Measurements from ENCODE around the gene PDXP.

PDXP gene

GRCh38 chr22:37697538-37697835 is 39.0 kb downstream of the PDXP start:
- no peak for DNase-seq (ENCODE audit: low read depth)

DNA sequence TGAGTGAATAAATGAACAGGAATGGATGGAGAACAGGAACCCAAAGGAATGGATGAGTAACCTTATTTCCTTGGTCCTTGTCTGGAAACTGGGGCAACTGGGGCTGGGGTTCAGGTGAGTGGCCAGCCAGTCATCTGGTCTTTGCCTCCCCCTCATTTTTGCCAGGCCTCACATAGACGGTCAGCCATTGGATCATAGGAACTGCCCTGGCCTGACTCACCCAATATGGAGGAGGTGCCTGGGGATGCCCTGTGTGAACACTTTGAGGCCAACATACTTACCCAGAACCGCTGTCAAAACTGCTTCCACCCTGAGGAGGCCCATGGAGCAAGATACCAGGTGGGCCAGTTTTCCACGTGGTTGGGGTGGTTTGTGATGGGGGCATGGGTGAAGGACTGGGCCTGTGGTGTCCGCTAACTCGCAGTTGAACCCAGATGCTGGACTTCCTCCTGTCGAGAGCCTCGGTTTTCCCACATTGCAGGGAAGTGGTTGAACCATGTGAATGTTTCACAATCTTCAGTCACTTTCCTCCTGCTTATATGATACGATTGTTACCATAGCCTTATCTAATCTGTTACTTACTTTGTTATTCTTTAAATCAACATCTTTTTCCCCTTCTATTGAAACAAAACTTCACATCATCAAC is 42.7 kb downstream of the PDXP start:
- DNase-seq (ENCODE audit: low read depth) = no peak

GRCh38 chr22:37703906-37704305 is 45.4 kb downstream of the PDXP start:
- no peak for DNase-seq (ENCODE audit: low read depth)

- DNase-seq (ENCODE audit: low read depth) = no peak
Measured at GRCh38 chr22:37704645-37705044, 46.1 kb downstream of the PDXP start.

- no peak for DNase-seq (ENCODE audit: low read depth)
Measured at GRCh38 chr22:37705205-37705604, 46.7 kb downstream of the PDXP start.

DNA sequence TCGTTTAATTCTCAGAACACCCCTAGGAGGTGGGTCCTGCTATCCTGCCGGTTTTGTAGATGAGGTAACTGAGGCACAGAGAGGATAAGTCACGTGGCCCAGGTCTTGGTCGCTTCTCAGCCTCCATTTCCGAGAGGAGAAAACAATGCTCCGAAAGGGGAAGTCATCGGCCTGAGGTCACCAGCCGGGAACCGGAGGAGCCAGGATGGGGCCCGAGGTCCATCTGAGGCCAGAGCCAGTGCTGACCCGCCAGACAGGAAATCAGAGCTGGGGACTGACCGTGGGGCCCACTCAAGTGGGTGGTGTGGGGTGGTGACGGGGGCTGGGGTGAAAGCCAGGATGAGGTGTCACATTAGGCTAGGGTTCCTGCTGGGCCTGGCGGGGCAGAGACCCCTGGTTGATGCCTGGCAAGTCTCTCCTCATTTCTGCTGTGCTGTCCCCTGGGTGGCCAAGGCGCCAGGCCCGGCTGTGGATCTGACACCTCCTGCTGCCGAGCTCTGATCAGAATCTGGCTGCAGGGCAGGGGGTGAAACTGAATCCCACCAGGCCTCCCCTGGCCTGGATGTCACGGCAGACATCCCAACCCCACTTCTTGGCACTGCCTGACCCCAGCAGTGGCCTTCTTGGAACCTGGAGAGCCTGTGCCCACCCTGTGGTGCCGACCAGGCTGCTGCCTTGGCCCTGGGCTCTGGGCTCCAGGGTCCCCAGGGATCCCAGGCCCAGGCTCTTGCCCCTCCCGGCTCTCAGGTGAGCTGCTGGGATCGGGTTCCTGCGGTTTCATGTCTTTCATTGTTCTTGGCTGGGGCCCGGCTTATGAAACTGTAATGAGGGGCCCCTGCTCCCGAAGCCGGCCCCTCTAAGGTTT is 50.3 kb downstream of the PDXP start:
- DNase-seq (ENCODE audit: low read depth) = no peak

GRCh38 chr22:37709445-37709765 is 50.9 kb downstream of the PDXP start:
- no peak for DNase-seq (ENCODE audit: low read depth)

- DNase-seq (ENCODE audit: low read depth) = no peak
Measured at GRCh38 chr22:37710675-37711074, 52.2 kb downstream of the PDXP start.

DNA sequence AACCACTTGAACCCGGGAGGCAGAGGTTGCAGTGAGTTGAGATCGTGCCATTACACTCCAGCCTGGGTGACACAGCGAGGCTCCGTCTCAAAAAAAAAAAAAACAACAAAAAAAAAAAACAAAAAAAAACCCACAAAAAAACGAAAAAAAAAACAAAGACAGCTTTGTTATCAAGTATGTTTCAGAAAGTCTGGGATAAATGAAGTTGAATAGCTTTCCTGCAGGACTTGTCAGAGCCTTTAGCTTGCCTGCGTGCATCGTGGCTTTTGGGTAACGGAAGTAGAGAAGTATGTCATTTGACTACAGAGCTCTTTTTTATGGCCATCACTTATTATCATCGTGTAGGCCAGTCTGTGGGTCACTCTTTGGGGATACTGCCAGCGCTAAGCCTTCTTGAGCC is 53.0 kb downstream of the PDXP start:
- no peak for DNase-seq (ENCODE audit: low read depth)

GRCh38 chr22:37713761-37714160 is 55.2 kb downstream of the PDXP start:
- no peak for DNase-seq (ENCODE audit: low read depth)

- DNase-seq (ENCODE audit: low read depth) = no peak
Measured at GRCh38 chr22:37714634-37715033, 56.1 kb downstream of the PDXP start.

DNA sequence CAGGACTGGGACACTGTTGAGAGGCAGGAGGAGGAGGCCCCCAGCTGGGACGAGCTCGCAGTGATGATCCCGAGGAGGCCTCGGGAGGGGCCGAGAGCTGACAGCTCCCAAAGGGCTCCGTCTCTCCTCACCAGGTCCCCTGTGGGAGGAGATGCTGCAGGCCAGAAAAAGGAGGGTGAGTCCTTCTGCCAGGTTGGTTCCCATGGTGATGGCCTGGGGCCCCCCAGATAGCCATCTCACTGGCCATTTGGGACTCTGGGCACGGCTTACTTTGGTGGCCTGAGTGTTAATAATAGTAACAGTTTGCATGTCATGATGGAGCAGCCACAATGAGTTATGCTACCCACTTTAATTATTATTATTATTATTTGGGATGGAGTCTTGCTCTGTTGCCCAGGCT is 57.2 kb downstream of the PDXP start:
- DNase-seq (ENCODE audit: low read depth) = no peak
